H1 (cell line): ENCODE data around the gene FGB. TPM values are rescaled to one million over a fixed set of nuclear protein-coding genes. Genes with fewer than 3 reads are reported as not detected.

Experiments used
- CTCF ChIA-PET: fragments of 300-600 bp; sonication (Branson Sonifier 250); formaldehyde crosslinking; loops from one replicate; lab custom pipeline; 2021; ENCODE audit not compliant: partially characterized antibody; lab: Charles Lee
- POLR2A ChIA-PET: fragments of 300-600 bp; sonication (Branson Sonifier 250); formaldehyde crosslinking; loops from one replicate; lab custom pipeline; 2021; ENCODE audit warnings: inconsistent platforms; ENCODE audit not compliant: partially characterized antibody; lab: Charles Lee
- DNase-seq, 2 experiments: peaks; one replicate each; pipeline versions ENCODE4 v3.0.0 to v3.0.0-alpha.2; 2010 to 2022; ENCODE audit warnings: low spot score in 2 of 2, low read depth in 1 of 2, mixed read lengths in 1 of 2
- FAIRE-seq: peaks from 2 replicates; lab custom pipeline; 2011; peaks lifted over from hg19 to GRCh38; lab: Jason Lieb, UNC
- H2AFZ ChIP-seq: 2 replicates; pipeline ENCODE4 v1.8.1; 2012; ENCODE audit warnings: low read length, inconsistent platforms
- H2AK5ac ChIP-seq: 2 replicates; pipeline ENCODE4 v1.6.1; 2013; ENCODE audit warnings: low read depth, low read length
- H2BK120ac ChIP-seq: replicated peaks from 2 replicates; pipeline ENCODE3; 2013; ENCODE audit warnings: low read depth, low read length, inconsistent platforms
- H2BK12ac ChIP-seq: 2 replicates; pipeline ENCODE4 v1.6.1; 2013; ENCODE audit warnings: low read depth, low read length
- H2BK15ac ChIP-seq: 2 replicates; pipeline ENCODE4 v1.6.1; 2013; ENCODE audit warnings: low read length
- H2BK20ac ChIP-seq: 2 replicates; pipeline ENCODE4 v1.6.1; 2013; ENCODE audit warnings: low read length
- H2BK5ac ChIP-seq: 2 replicates; pipeline ENCODE4 v1.6.1; 2013; ENCODE audit warnings: low read depth, low read length
- H3K14ac ChIP-seq: 2 replicates; pipeline ENCODE4 v1.6.1; 2013; ENCODE audit warnings: inconsistent platforms; ENCODE audit not compliant: insufficient read length
- H3K18ac ChIP-seq: 2 replicates; pipeline ENCODE4 v1.6.1; 2013; ENCODE audit warnings: low read length; ENCODE audit errors: extremely low read depth
- H3K23ac ChIP-seq: 2 replicates; pipeline ENCODE4 v1.6.1; 2013; ENCODE audit warnings: inconsistent platforms; ENCODE audit not compliant: insufficient read length
- H3K23me2 ChIP-seq: 2 replicates; pipeline ENCODE4 v1.6.1; 2013; ENCODE audit warnings: low read depth, low read length
- H3K27ac ChIP-seq: 2 replicates; pipeline ENCODE4 v1.6.1; 2011; ENCODE audit warnings: low read depth, low read length, inconsistent platforms
- H3K27me3 ChIP-seq, 4 experiments: replicated peaks in 1 of 4; 1 replicate in 1 of 4; 2 replicates in 3 of 4; pipeline versions ENCODE4 v1.6.1 to v1.8.1; 2011 to 2013; ENCODE audit warnings: low read length in 3 of 4, mild to moderate bottlenecking in 3 of 4, inconsistent platforms in 2 of 4, mixed read lengths in 2 of 4, moderate library complexity in 1 of 4; ENCODE audit not compliant: control insufficient read depth in 3 of 4, insufficient read depth in 3 of 4; ENCODE audit errors: extremely low read depth in 1 of 4
- H3K36me3 ChIP-seq, 4 experiments: 2 replicates each; pipeline versions ENCODE4 v1.6.1 to v1.8.1; 2011 to 2013; ENCODE audit warnings: mild to moderate bottlenecking in 4 of 4, low read length in 3 of 4, moderate library complexity in 2 of 4, control low read depth in 1 of 4, inconsistent platforms in 1 of 4; ENCODE audit not compliant: insufficient read depth in 4 of 4, control insufficient read depth in 2 of 4
- H3K4ac ChIP-seq: replicated peaks from 2 replicates; pipeline ENCODE3; 2013; ENCODE audit warnings: low read length, low read depth, mixed read lengths, inconsistent platforms; ENCODE audit not compliant: insufficient read length
- H3K4me1 ChIP-seq, 4 experiments: replicated peaks in 1 of 4; 1 replicate in 1 of 4; 2 replicates in 3 of 4; pipeline versions ENCODE4 v1.6.1 to v1.8.1; 2011 to 2013; ENCODE audit warnings: low read length in 3 of 4, inconsistent platforms in 2 of 4, mixed read lengths in 1 of 4; ENCODE audit not compliant: insufficient read depth in 4 of 4, control insufficient read depth in 3 of 4
- H3K4me2 ChIP-seq, 2 experiments: 2 replicates each; pipeline versions ENCODE4 v1.6.1 to v1.8.1; 2011 to 2013; ENCODE audit warnings: low read depth in 2 of 2, low read length in 2 of 2, control low read depth in 1 of 2, inconsistent platforms in 1 of 2, mild to moderate bottlenecking in 1 of 2; ENCODE audit not compliant: insufficient read depth in 1 of 2
- H3K4me3 ChIP-seq, 4 experiments: fragments of 200-600, 300-600 bp in 1 of 4; sonication (generic), shearing (Covaris generic), sonication (Bioruptor Twin) in 1 of 4; 2 replicates each; pipeline versions ENCODE4 v1.5.1 to v1.8.1; 2011 to 2016; ENCODE audit warnings: low read length in 4 of 4, low read depth in 3 of 4, control low read depth in 2 of 4, inconsistent platforms in 2 of 4, mild to moderate bottlenecking in 2 of 4, mixed read lengths in 1 of 4, moderate library complexity in 1 of 4; ENCODE audit not compliant: insufficient read depth in 2 of 4; ENCODE audit errors: extremely low read depth in 1 of 4
- H3K56ac ChIP-seq: replicated peaks from 2 replicates; pipeline ENCODE3; 2013; ENCODE audit warnings: low read depth, mild to moderate bottlenecking, mixed read lengths, low read length, inconsistent platforms; ENCODE audit not compliant: insufficient read length
- H3K79me1 ChIP-seq: 2 replicates; pipeline ENCODE4 v1.6.1; 2013; ENCODE audit warnings: low read depth, low read length, control low read depth
- H3K79me2 ChIP-seq, 2 experiments: 2 replicates each; pipeline versions ENCODE4 v1.6.1 to v1.8.1; 2012 to 2013; ENCODE audit warnings: low read length in 2 of 2, mild to moderate bottlenecking in 2 of 2, inconsistent platforms in 1 of 2; ENCODE audit not compliant: insufficient read depth in 2 of 2, control insufficient read depth in 1 of 2
- H3K9ac ChIP-seq, 4 experiments: replicated peaks in 1 of 4; 1 replicate in 1 of 4; 2 replicates in 3 of 4; pipeline versions ENCODE4 v1.6.1 to v1.8.1; 2011 to 2013; ENCODE audit warnings: low read depth in 3 of 4, low read length in 3 of 4, control low read depth in 2 of 4, mild to moderate bottlenecking in 2 of 4, moderate library complexity in 2 of 4, inconsistent platforms in 1 of 4; ENCODE audit errors: extremely low read depth in 1 of 4
- H3K9me3 ChIP-seq, 2 experiments: 2 replicates each; pipeline versions ENCODE4 v1.6.1 to v1.8.1; 2012 to 2013; ENCODE audit warnings: mild to moderate bottlenecking in 2 of 2, moderate library complexity in 2 of 2, control low read depth in 1 of 2, inconsistent platforms in 1 of 2, low read depth in 1 of 2, low read length in 1 of 2, mixed read lengths in 1 of 2; ENCODE audit not compliant: insufficient read depth in 2 of 2
- H4K20me1 ChIP-seq, 2 experiments: replicated peaks in 1 of 2; 2 replicates each; pipeline versions ENCODE3 to v1.8.1; 2011 to 2013; ENCODE audit warnings: inconsistent platforms in 2 of 2, low read length in 2 of 2, mild to moderate bottlenecking in 1 of 2; ENCODE audit not compliant: insufficient read depth in 2 of 2, control insufficient read depth in 1 of 2
- H4K5ac ChIP-seq: 2 replicates; pipeline ENCODE4 v1.6.1; 2013; ENCODE audit warnings: low read length, low read depth, mixed read lengths, inconsistent platforms; ENCODE audit not compliant: insufficient read length
- H4K8ac ChIP-seq: 2 replicates; pipeline ENCODE4 v1.8.0; 2013; ENCODE audit warnings: mild to moderate bottlenecking, moderate library complexity, low read length, inconsistent platforms; ENCODE audit not compliant: insufficient read depth; ENCODE audit errors: extremely low read depth
- H4K91ac ChIP-seq: replicated peaks from 2 replicates; pipeline ENCODE3; 2013; ENCODE audit warnings: low read length, mixed read lengths, inconsistent platforms; ENCODE audit not compliant: insufficient read length
- EZH2 ChIP-seq: fragments of 200-600 bp; sonication (generic); IDR thresholded peaks from 2 replicates; pipeline ENCODE4 v1.7.1; 2012; ENCODE audit warnings: low read depth, mild to moderate bottlenecking, moderate library complexity, low read length, inconsistent platforms; ENCODE audit not compliant: severe bottlenecking
- SP2 ChIP-seq: IDR thresholded peaks from 2 replicates; pipeline ENCODE4 v1.6.1; 2012; ENCODE audit warnings: mild to moderate bottlenecking, low read length, inconsistent platforms
- WGBS, 2 experiments: shearing (Covaris generic) in 1 of 2; methylation state at CpG; one replicate each; pipeline versions ENCODE4 v1.1.6 to v1.1.7; 2013 to 2015; ENCODE audit warnings: low lambda C conversion rate in 2 of 2, mixed read lengths in 2 of 2, inconsistent platforms in 1 of 2, low coverage in 1 of 2, missing lambda C conversion rate in 1 of 2; ENCODE audit not compliant: insufficient replicate concordance in 2 of 2, insufficient coverage in 1 of 2, insufficient read length in 1 of 2; ENCODE audit errors: extremely low coverage in 1 of 2, missing lambda C conversion rate in 1 of 2; 5-methylcytosine and 5-hydroxymethylcytosine counted together
- polyA plus RNA-seq, 7 experiments: library from polyadenylated mRNA; depleted of rRNA in 3 of 7; stranded (reverse) in 5 of 7; unstranded in 2 of 7; fragments of >200 nt in 5 of 7; fragments of 200-250 nt in 2 of 7; gene quantifications; 1 replicate in 5 of 7; 2 replicates in 1 of 7; 4 replicates in 1 of 7; pipeline versions ENCODE4 v1.2.1 to v1.2.3, GENCODE V29; 2011 to 2013; ENCODE audit warnings: missing spikeins in 2 of 7, mixed read lengths in 2 of 7
- total RNA-seq: library from RNA; stranded (reverse); fragmentation: NEBNext Ultra II Directional; extraction: Animal tissue kit (Norgen Biotek cat#: 25700); gene quantifications from 2 replicates; pipeline ENCODE4 v1.2.1, GENCODE V29; 2021

Gene FGB
- total and polyA plus RNA-seq, 2 of the 8 experiments (the other 6 are each of a cell fraction or from before 2014, with no cell fraction given), result not detected

GRCh38 chr4:154611833-154612232 lies 49.0 kb downstream of the FGB start:
- Histone ChIP-seq H4K8ac (no peak overlapping the region), H3K23me2 (no peaks in the 10 kb centered on the region; the same call in 1 of the 2 replicates), H4K91ac (no peak overlapping the region), H2BK20ac (no peak overlapping the region), H3K79me1 (no peaks in the 10 kb centered on the region), H3K9ac (no peak overlapping the region), H3K4me2 (no peak overlapping the region), H3K36me3 (no peaks in the 10 kb centered on the region), H3K18ac (no peak overlapping the region), H3K23ac (no peak overlapping the region), H2BK120ac (no peak overlapping the region), H3K4me3 (no peak overlapping the region), H3K27me3 (peaks cover 0 to 1% (median 0%) of the 10 kb centered on the region in 4 experiments; a peak in 1 of 7 replicates), H2AFZ (no peak overlapping the region), H3K4ac (no peak overlapping the region), H3K27ac (no peak overlapping the region), H2BK5ac (no peak overlapping the region), H3K14ac (no peak overlapping the region), H2BK15ac (no peak overlapping the region), H2AK5ac (no peak overlapping the region), H3K79me2 (no peaks in the 10 kb centered on the region), H2BK12ac (no peak overlapping the region), H4K20me1 (no peaks in the 10 kb centered on the region), H3K4me1 (no peaks in the 10 kb centered on the region), H3K56ac (no peak overlapping the region), H3K9me3 (no peaks in the 10 kb centered on the region), H4K5ac (no peak overlapping the region)
- FAIRE-seq (no peak), DNase-seq (no peak)
- CTCF ChIA-PET, result interaction anchor here (1.1 to 5.3 kb wide), 3 partner anchors 10 to 53 kb away, joined by 4 to 49 read pairs (median 27); no protein-coding TSS in a partner anchor
- 100% methylated on average over 1 of the region's 1 CpG; no CpG with 5 or more reads in 1 of the 2 experiments for WGBS, 2 experiments
- POLR2A ChIA-PET, result no interaction called here
- no peak for TF ChIP-seq SP2
- no peak for TF ChIP-seq EZH2
